K562 (cell line): Measurements from ENCODE around the gene PMFBP1. TPM values are rescaled to one million over a fixed set of nuclear protein-coding genes. Genes with fewer than 3 reads are reported as not detected.
A peak's percentile ranks its signal among the peaks of the same experiment; 100 is the strongest.

Source experiments
- ATAC-seq: fragments of 200-7000 bp; cut with Tn5 transposase; 3 replicates; pipeline ENCODE4 v1.9.1; 2020; ENCODE audit warnings: moderate library complexity
- BruUV-seq: library from RNA; stranded (reverse); fragments of 400-500 nt; replicated peaks from 2 replicates; lab custom pipeline; 2021; lab: Mats Ljungman, UMichigan
- CTCF ChIA-PET: fragments of 300-600 bp; formaldehyde crosslinking; extraction: SDS; loops from one replicate; lab custom pipeline; 2021; ENCODE audit warnings: low intra/inter-chr PET ratio; lab: Yijun Ruan, JAX
- POLR2A ChIA-PET: fragments of 300-600, 350-650 bp; sonication (Branson Sonifier 250); formaldehyde crosslinking; extraction: SDS; loops from one replicate; lab custom pipeline; 2021; ENCODE audit warnings: antibody characterized with exemption, inconsistent platforms; lab: Yijun Ruan, JAX
- DNase-seq, 4 experiments: peaks; one replicate each; pipeline versions ENCODE4 v3.0.0 to v3.0.0-alpha.2; 2011 to 2018; ENCODE audit warnings: low spot score in 3 of 4, mixed read lengths in 3 of 4; ENCODE audit errors: extremely low read depth in 1 of 4
- FAIRE-seq: peaks from 2 replicates; lab custom pipeline; 2011; peaks lifted over from hg19 to GRCh38; lab: Jason Lieb, UNC
- H2AFZ ChIP-seq: 2 replicates; pipeline ENCODE4 v1.6.0; 2011; ENCODE audit warnings: low read depth, low read length, control low read depth, inconsistent platforms
- H3K27ac ChIP-seq: fragments of 200-600 bp; 3 replicates; pipeline ENCODE4 v1.8.0; 2011; ENCODE audit warnings: low read depth, mild to moderate bottlenecking, control low read depth, inconsistent platforms, low read length, moderate library complexity, mixed read lengths; ENCODE audit errors: extremely low read depth
- H3K27me3 ChIP-seq, 2 experiments: fragments of 300-600 bp in 1 of 2; 2 replicates in 1 of 2; 3 replicates in 1 of 2; pipeline versions ENCODE4 v1.6.0 to v1.8.0; 2011; ENCODE audit warnings: inconsistent platforms in 2 of 2, low read length in 2 of 2, mild to moderate bottlenecking in 1 of 2, mixed read lengths in 1 of 2, moderate library complexity in 1 of 2; ENCODE audit not compliant: control insufficient read depth in 2 of 2, insufficient read depth in 2 of 2
- H3K36me3 ChIP-seq: fragments of 300-600 bp; 3 replicates; pipeline ENCODE4 v1.8.0; 2011; ENCODE audit warnings: mild to moderate bottlenecking, low read length, inconsistent platforms; ENCODE audit not compliant: control insufficient read depth, insufficient read depth
- H3K4me1 ChIP-seq, 2 experiments: fragments of 200-600 bp in 1 of 2; replicated peaks in 1 of 2; 2 replicates in 1 of 2; 3 replicates in 1 of 2; pipeline versions ENCODE4 v1.5.1 to v1.8.0; 2011; ENCODE audit warnings: inconsistent platforms in 2 of 2, low read length in 2 of 2, mild to moderate bottlenecking in 1 of 2, mixed read lengths in 1 of 2, moderate library complexity in 1 of 2; ENCODE audit not compliant: control insufficient read depth in 2 of 2, insufficient read depth in 2 of 2
- H3K4me2 ChIP-seq: 2 replicates; pipeline ENCODE4 v1.6.1; 2011; ENCODE audit warnings: low read length, control low read depth, inconsistent platforms, mixed read lengths; ENCODE audit not compliant: insufficient read depth
- H3K4me3 ChIP-seq: fragments of 200-600 bp; sonication (generic), shearing (Covaris generic); 2 replicates; pipeline ENCODE4 v1.5.1; 2016; ENCODE audit warnings: control low read depth, inconsistent platforms
- H3K79me2 ChIP-seq: fragments of 200-600 bp; 3 replicates; pipeline ENCODE4 v1.8.0; 2011; ENCODE audit warnings: low read length, inconsistent platforms; ENCODE audit not compliant: control insufficient read depth, insufficient read depth
- H3K9ac ChIP-seq, 2 experiments: 2 replicates each; pipeline versions ENCODE4 v1.6.0 to v1.6.1; 2011; ENCODE audit warnings: low read depth in 2 of 2, low read length in 2 of 2, control low read depth in 1 of 2, inconsistent platforms in 1 of 2, mild to moderate bottlenecking in 1 of 2, mixed read lengths in 1 of 2; ENCODE audit not compliant: insufficient read depth in 1 of 2
- H3K9me1 ChIP-seq: one replicate; pipeline ENCODE4 v1.6.0; 2011; ENCODE audit warnings: inconsistent platforms, mild to moderate bottlenecking, low read length, moderate library complexity; ENCODE audit not compliant: control insufficient read depth, insufficient read depth
- H3K9me3 ChIP-seq: replicated peaks from 2 replicates; pipeline ENCODE4 v1.5.1; 2011; ENCODE audit warnings: low read depth, low read length, inconsistent platforms; ENCODE audit not compliant: control insufficient read depth, insufficient read depth
- H4K20me1 ChIP-seq: replicated peaks from 2 replicates; pipeline ENCODE4 v1.6.1; 2011; ENCODE audit warnings: low read length, inconsistent platforms, mixed read lengths; ENCODE audit not compliant: control insufficient read depth, insufficient read depth
- CBX1 ChIP-seq: sonication (generic); IDR thresholded peaks from 2 replicates; pipeline ENCODE4 v1.6.1; 2016; ENCODE audit warnings: antibody characterized with exemption, low read depth, mild to moderate bottlenecking
- CBX3 ChIP-seq, 2 experiments: IDR thresholded peaks; 1 replicate in 1 of 2; 2 replicates in 1 of 2; pipeline ENCODE4 v1.6.1; 2012; ENCODE audit warnings: inconsistent platforms in 2 of 2, low read length in 2 of 2, borderline replicate concordance in 1 of 2, control low read depth in 1 of 2
- ZNF561 ChIP-seq: fragments of 450-650 bp; formaldehyde crosslinking; conservative IDR thresholded peaks from 2 replicates; pipeline ENCODE4 v1.4.0; 2020; ENCODE audit warnings: mild to moderate bottlenecking, moderate library complexity
- WGBS: fragments of 100-300 bp; shearing (Covaris generic); methylation state at CpG from one replicate; pipeline ENCODE4 v1.1.6; 2016; ENCODE audit warnings: low coverage, mixed read lengths; ENCODE audit not compliant: insufficient coverage; ENCODE audit errors: missing lambda C conversion rate; 5-methylcytosine and 5-hydroxymethylcytosine counted together
- in situ Hi-C: fragments of 300-500 bp; cut with MboI; formaldehyde crosslinking; loops from 4 replicates; pipeline ENCODE4 v1.15.0; 2018; ENCODE audit warnings: inconsistent platforms, mixed read lengths
- intact Hi-C: fragments of 100-400 bp; cut with micrococcal nuclease; formaldehyde crosslinking; loops from 2 replicates; pipeline ENCODE4 v1.14.2; 2022
- polyA plus RNA-seq, 8 experiments: library from polyadenylated mRNA; depleted of rRNA in 4 of 8; stranded (reverse) in 5 of 8; unstranded in 3 of 8; fragments of >200 nt; fragmentation: Nextera tagmentation in 2 of 8; fragmentation: Illumina TruSeq in 1 of 8; extraction: Ambion mirVana in 2 of 8; extraction: Trizol in 1 of 8; gene quantifications; 2 replicates each; pipeline versions ENCODE4 v1.2.1 to v1.2.3, GENCODE V29; 2011 to 2014; ENCODE audit warnings: inconsistent platforms in 1 of 8, missing spikeins in 1 of 8
- total RNA-seq, 7 experiments: library from RNA; depleted of rRNA in 6 of 7; stranded (reverse); fragments of >200 nt in 6 of 7; fragmentation: Illumina TruSeq in 2 of 7; extraction: Trizol in 2 of 7; gene quantifications; 2 replicates each; pipeline versions ENCODE4 v1.2.1 to v1.2.3, GENCODE V29; 2011 to 2021; ENCODE audit warnings: low replicate concordance in 1 of 7
- TF ChIP-seq, protein P1 (sequence below): sonication (generic); formaldehyde crosslinking; IDR thresholded peaks from 2 replicates; pipeline ENCODE4 v1.8.1; 2023; ENCODE audit warnings: mild to moderate bottlenecking, missing genetic modification reagents
- TF ChIP-seq, protein P2 (sequence below): fragments of 450-650 bp; formaldehyde crosslinking; conservative IDR thresholded peaks from 2 replicates; pipeline ENCODE4 v1.4.0; 2022; ENCODE audit warnings: mild to moderate bottlenecking, missing genetic modification characterization
- TF ChIP-seq, protein P3 (sequence below): fragments of 450-650 bp; IDR thresholded peaks from 2 replicates; pipeline ENCODE4 v1.6.1; 2018; ENCODE audit warnings: mild to moderate bottlenecking, low read depth; ENCODE audit not compliant: partially characterized antibody

The PMFBP1 gene
- total and polyA plus RNA-seq, 9 of the 15 experiments (the other 6 are each of a cell fraction or from before 2014, with no cell fraction given): 0.13 to 0.91 (median 0.47) TPM

DNA sequence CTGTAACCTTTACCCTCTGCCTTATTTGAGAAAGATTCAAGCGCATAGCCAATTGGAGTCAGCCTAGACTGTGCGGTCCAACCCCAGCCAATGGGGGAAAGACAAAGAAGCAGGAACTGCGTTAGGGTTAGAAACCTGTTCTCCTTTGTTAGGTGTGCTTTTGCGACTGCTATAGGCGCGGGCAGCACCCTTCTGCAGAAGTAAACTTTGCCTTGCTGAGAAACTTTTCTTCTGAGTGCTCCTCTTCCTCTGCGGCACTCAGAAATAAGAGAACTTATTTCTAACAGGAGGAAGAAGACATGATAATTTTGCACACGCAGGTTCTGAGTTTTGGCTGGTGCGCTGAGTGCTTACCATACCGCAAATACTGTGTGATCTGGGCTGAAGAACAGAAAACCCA, 87.5 kb downstream of the PMFBP1 start:
- TF ChIP-seq CBX1: 0 out of 2 replicates have a peak, but pooled peaks have one; percentile 38
- TF ChIP-seq CBX3 (IDR thresholded peaks at IDR 0.05; ENCODE audit: borderline replicate concordance in 1 of 2, low read length in 2 of 2): peak in 1 of 2 experiments; percentile 96; a peak in 2 of 3 replicates
- TF ChIP-seq, protein P1, sequence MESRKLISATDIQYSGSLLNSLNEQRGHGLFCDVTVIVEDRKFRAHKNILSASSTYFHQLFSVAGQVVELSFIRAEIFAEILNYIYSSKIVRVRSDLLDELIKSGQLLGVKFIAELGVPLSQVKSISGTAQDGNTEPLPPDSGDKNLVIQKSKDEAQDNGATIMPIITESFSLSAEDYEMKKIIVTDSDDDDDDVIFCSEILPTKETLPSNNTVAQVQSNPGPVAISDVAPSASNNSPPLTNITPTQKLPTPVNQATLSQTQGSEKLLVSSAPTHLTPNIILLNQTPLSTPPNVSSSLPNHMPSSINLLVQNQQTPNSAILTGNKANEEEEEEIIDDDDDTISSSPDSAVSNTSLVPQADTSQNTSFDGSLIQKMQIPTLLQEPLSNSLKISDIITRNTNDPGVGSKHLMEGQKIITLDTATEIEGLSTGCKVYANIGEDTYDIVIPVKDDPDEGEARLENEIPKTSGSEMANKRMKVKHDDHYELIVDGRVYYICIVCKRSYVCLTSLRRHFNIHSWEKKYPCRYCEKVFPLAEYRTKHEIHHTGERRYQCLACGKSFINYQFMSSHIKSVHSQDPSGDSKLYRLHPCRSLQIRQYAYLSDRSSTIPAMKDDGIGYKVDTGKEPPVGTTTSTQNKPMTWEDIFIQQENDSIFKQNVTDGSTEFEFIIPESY (CRISPR knock-in tag): 0 out of 2 replicates have a peak, but pooled peaks have one; percentile 52
- TF ChIP-seq, protein P2, sequence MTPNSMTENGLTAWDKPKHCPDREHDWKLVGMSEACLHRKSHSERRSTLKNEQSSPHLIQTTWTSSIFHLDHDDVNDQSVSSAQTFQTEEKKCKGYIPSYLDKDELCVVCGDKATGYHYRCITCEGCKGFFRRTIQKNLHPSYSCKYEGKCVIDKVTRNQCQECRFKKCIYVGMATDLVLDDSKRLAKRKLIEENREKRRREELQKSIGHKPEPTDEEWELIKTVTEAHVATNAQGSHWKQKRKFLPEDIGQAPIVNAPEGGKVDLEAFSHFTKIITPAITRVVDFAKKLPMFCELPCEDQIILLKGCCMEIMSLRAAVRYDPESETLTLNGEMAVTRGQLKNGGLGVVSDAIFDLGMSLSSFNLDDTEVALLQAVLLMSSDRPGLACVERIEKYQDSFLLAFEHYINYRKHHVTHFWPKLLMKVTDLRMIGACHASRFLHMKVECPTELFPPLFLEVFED: no peak
- TF ChIP-seq, protein P3, sequence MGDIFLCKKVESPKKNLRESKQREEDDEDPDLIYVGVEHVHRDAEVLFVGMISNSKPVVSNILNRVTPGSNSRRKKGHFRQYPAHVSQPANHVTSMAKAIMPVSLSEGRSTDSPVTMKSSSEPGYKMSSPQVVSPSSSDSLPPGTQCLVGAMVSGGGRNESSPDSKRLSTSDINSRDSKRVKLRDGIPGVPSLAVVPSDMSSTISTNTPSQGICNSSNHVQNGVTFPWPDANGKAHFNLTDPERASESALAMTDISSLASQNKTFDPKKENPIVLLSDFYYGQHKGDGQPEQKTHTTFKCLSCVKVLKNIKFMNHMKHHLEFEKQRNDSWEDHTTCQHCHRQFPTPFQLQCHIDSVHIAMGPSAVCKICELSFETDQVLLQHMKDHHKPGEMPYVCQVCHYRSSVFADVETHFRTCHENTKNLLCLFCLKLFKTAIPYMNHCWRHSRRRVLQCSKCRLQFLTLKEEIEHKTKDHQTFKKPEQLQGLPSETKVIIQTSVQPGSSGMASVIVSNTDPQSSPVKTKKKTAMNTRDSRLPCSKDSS: peak; percentile 78
- TF ChIP-seq ZNF561 (CRISPR knock-in tag): 0 out of 2 replicates have a peak, but pooled peaks have one; percentile 34
- H3K27ac ChIP-seq: no peak overlapping the region
- no peak overlapping the region for H3K4me2 ChIP-seq
- no peaks in the 10 kb centered on the region for H4K20me1 ChIP-seq
- H2AFZ ChIP-seq: no peak overlapping the region
- H3K9me1 ChIP-seq: no peaks in the 10 kb centered on the region
- 98% methylated on average over 10 of the region's 10 CpGs for WGBS
- H3K79me2 ChIP-seq: no peaks in the 10 kb centered on the region
- no peak overlapping the region for H3K4me3 ChIP-seq
- DNase-seq (no peak), FAIRE-seq (no peak), ATAC-seq (no peak)
- no TSS peak for BruUV-seq
- H3K9me3 ChIP-seq: peaks cover 8% of the 10 kb centered on the region
- CTCF ChIA-PET: no interaction called here
- POLR2A ChIA-PET: interaction anchor here (1.0 to 1.8 kb wide), 3 partner anchors 8 to 12 kb away, joined by 4 to 9 read pairs (median 5); partner anchors contain the start of genes DHX38 and TXNL4B
- H3K27me3 ChIP-seq: no peaks in the 10 kb centered on the region
- intact Hi-C loops: no loop called here
- H3K9ac ChIP-seq: no peak overlapping the region
- no peaks in the 10 kb centered on the region for H3K4me1 ChIP-seq
- peaks cover 43% of the 10 kb centered on the region for H3K36me3 ChIP-seq
- in situ Hi-C loops: no loop called here
